Chondrocyte (in vitro differentiated cells): ENCODE data around the gene MAGED1. TPM values are rescaled to one million over a fixed set of nuclear protein-coding genes. Genes with fewer than 3 reads are reported as not detected.

Experiments used
- DNase-seq: peaks from one replicate; pipeline ENCODE4 v3.0.0; 2021; ENCODE audit warnings: mixed read lengths, low spot score
- H3K27ac Mint-ChIP-seq: one replicate; pipeline ENCODE4 v1.8.0; 2021; ENCODE audit warnings: mild to moderate bottlenecking, moderate library complexity, mixed read lengths; ENCODE audit not compliant: unreplicated experiment
- H3K27me3 Mint-ChIP-seq: 2 replicates; pipeline ENCODE4 v1.8.0; 2021; ENCODE audit warnings: low read depth, mixed read lengths
- H3K36me3 Mint-ChIP-seq: 2 replicates; pipeline ENCODE4 v1.8.0; 2021; ENCODE audit warnings: low read depth, mixed read lengths
- H3K4me1 Mint-ChIP-seq: 2 replicates; pipeline ENCODE4 v1.8.0; 2021; ENCODE audit warnings: low read depth, mild to moderate bottlenecking, mixed read lengths
- H3K4me3 Mint-ChIP-seq: one replicate; pipeline ENCODE4 v1.8.0; 2021; ENCODE audit warnings: mild to moderate bottlenecking, moderate library complexity, mixed read lengths; ENCODE audit not compliant: unreplicated experiment
- H3K9me3 Mint-ChIP-seq: 2 replicates; pipeline ENCODE4 v1.8.0; 2021; ENCODE audit warnings: low read depth, mixed read lengths
- long read RNA-seq: library from polyadenylated mRNA; stranded (forward); transcript quantifications from one replicate; pipeline ENCODE4 v2.0.0, GENCODE V29; 2021
- total RNA-seq: library from RNA; stranded (reverse); gene quantifications from 3 replicates; pipeline ENCODE4 v1.2.1, GENCODE V29; 2021
- TF ChIP-seq, protein P1 (sequence below): fragments of 200-600 bp; sonication (generic); IDR thresholded peaks from 2 replicates; pipeline ENCODE4 v1.5.0; 2021; ENCODE audit warnings: antibody characterized with exemption, mild to moderate bottlenecking, moderate library complexity

MAGED1 gene, protein sequence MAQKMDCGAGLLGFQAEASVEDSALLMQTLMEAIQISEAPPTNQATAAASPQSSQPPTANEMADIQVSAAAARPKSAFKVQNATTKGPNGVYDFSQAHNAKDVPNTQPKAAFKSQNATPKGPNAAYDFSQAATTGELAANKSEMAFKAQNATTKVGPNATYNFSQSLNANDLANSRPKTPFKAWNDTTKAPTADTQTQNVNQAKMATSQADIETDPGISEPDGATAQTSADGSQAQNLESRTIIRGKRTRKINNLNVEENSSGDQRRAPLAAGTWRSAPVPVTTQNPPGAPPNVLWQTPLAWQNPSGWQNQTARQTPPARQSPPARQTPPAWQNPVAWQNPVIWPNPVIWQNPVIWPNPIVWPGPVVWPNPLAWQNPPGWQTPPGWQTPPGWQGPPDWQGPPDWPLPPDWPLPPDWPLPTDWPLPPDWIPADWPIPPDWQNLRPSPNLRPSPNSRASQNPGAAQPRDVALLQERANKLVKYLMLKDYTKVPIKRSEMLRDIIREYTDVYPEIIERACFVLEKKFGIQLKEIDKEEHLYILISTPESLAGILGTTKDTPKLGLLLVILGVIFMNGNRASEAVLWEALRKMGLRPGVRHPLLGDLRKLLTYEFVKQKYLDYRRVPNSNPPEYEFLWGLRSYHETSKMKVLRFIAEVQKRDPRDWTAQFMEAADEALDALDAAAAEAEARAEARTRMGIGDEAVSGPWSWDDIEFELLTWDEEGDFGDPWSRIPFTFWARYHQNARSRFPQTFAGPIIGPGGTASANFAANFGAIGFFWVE
- 470 to 669 TPM (median 477 TPM) in 3 replicates for total RNA-seq
- long read RNA-seq, transcript MAGED1-201 (13 exons, 2,747 nt), result major isoform, 855 of 1,109 reads
- long read RNA-seq, transcript MAGED1-204 (13 exons, 2,701 nt), result minor isoform, 24 of 1,109 reads
- long read RNA-seq, partial matches to known transcripts, result 195 of 1,109 reads
- long read RNA-seq, other reads (novel, unspliced or antisense), result 31 of 1,109 reads

DNA sequence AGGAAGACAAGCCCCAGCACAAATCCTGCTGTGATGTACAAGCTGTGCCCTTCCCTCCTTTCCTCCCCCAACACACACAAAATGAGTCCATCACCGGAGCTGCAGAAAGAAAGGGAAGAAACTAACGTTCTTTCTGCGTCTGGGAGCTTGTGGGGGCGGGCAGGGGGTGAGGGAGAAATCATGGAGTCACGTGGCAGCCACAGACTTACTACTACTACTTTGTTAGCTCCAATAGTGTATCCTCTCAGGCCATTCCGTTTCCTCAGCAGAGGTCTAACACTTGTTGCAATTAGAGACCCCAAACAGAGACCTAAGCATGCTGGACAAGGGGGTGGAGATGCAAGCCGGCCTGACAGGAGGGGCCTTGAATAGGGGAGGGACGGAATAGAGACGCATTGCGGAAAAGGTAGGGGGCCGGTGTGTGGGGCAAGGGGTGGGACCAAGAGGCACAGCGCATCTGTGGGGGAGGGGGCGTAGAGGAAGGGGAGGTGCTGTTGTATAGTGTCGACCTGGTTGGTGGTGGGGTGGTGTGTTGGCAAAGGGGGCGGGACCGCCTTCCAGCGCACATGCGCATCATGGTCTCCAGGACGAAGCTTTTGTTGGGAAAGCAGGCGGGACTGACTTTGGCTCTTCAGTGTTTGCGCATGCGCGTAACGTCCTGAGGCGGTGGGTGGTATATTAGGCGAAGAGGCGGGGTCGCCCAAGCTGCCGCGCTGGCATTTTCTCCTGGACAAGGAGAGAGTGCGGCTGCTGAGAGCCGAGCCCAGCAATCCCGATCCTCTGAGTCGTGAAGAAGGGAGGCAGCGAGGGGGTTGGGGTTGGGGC is at the start of gene MAGED1:
Gene MAGED1 (plus strand): TSS at position 703 of the 825 bp plus-strand sequence. CDS start 682 bp downstream, outside the sequence.
- TF ChIP-seq, protein P1, sequence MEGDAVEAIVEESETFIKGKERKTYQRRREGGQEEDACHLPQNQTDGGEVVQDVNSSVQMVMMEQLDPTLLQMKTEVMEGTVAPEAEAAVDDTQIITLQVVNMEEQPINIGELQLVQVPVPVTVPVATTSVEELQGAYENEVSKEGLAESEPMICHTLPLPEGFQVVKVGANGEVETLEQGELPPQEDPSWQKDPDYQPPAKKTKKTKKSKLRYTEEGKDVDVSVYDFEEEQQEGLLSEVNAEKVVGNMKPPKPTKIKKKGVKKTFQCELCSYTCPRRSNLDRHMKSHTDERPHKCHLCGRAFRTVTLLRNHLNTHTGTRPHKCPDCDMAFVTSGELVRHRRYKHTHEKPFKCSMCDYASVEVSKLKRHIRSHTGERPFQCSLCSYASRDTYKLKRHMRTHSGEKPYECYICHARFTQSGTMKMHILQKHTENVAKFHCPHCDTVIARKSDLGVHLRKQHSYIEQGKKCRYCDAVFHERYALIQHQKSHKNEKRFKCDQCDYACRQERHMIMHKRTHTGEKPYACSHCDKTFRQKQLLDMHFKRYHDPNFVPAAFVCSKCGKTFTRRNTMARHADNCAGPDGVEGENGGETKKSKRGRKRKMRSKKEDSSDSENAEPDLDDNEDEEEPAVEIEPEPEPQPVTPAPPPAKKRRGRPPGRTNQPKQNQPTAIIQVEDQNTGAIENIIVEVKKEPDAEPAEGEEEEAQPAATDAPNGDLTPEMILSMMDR, result no peak
- H3K4me3 Mint-ChIP-seq, result peak within 1 kb of the TSS; percentile 99
- H3K27me3 Mint-ChIP-seq, result no peaks in the 10 kb centered on the region
- peak within 1 kb of the TSS; percentile 96 for H3K27ac Mint-ChIP-seq
- H3K36me3 Mint-ChIP-seq, result peaks cover 20% of the 10 kb centered on the region
- peaks cover 46% of the 10 kb centered on the region for H3K4me1 Mint-ChIP-seq
- DNase-seq, result peak; percentile 97
- no peaks in the 10 kb centered on the region for H3K9me3 Mint-ChIP-seq

DNA sequence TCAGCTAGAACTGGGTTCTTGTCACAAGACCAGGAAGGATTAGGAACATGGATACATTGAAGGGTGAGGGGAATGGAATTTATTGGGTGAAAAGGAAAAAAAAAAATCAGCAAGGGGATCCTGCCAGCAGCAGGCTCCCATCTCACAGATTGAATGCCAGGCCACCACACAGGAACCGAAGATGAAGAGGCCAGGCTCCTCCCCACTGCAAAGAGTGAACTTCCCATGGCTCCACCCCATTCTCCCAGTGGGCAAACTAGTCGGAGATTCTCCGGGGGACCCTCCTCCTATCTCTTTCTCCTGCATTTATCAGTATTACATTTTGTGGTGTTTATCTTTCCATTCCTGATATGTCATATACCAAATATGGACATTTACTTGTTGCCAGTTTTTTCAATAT is 46.0 kb upstream of the MAGED1 start:
- H3K27me3 Mint-ChIP-seq, result no peaks in the 10 kb centered on the region
- H3K4me3 Mint-ChIP-seq, result no peak overlapping the region
- H3K4me1 Mint-ChIP-seq, result no peaks in the 10 kb centered on the region
- no peak for DNase-seq
- TF ChIP-seq, protein P1, result no peak
- peaks cover 3% of the 10 kb centered on the region for H3K36me3 Mint-ChIP-seq
- no peak overlapping the region for H3K27ac Mint-ChIP-seq
- H3K9me3 Mint-ChIP-seq, result peaks cover 15% of the 10 kb centered on the region

DNA sequence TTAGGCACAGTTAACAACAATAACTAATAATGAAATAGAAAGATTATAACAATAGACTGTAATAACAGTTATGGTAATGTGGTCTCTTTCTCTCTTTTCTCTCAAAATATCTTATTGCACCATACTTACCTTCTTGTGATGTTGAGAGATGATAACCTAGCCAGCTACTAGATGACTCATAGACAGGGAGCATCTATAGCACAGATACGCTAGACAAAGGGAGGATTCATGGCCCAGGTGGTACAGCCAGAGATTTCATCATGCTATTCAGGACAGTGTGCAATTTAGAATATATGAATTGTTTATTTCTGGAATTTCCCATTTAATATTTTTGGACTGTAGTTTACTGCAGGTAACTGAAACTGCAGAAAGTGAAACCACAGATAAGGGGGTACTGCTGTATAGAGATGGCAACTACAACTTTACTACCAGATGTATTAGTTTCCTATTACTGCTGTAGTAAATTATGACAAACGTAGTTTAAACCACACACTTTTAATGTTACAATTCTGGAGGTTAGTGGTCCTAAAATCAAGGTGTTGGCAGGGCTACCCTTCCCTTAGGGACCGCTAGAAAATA is 41.8 kb upstream of the MAGED1 start:
- H3K36me3 Mint-ChIP-seq, result peaks cover 5% of the 10 kb centered on the region
- no peak overlapping the region for H3K4me3 Mint-ChIP-seq
- no peaks in the 10 kb centered on the region for H3K27me3 Mint-ChIP-seq
- peaks cover 21% of the 10 kb centered on the region for H3K9me3 Mint-ChIP-seq
- DNase-seq, result no peak
- TF ChIP-seq, protein P1, result no peak
- no peak overlapping the region for H3K27ac Mint-ChIP-seq
- no peaks in the 10 kb centered on the region for H3K4me1 Mint-ChIP-seq

DNA sequence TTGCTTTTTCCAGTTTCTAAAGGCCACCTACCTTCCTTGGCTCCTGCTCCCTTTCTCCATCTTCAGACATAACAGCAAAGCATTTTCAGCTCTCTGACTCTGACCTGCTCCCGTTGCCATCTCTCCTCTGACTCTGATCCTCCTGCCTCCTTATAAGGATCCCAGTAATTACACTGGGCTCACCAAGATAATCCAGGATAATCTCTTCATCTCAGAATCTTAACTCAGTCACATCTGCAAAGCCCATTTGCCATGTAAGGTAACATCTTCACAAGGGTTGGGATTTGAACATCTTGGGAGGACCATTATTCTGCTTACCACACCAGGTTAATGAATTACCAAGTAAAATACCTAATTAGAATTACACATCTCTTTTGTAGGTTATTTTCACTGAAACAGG is 41.3 kb upstream of the MAGED1 start:
- no peaks in the 10 kb centered on the region for H3K4me1 Mint-ChIP-seq
- H3K27ac Mint-ChIP-seq, result no peak overlapping the region
- H3K4me3 Mint-ChIP-seq, result no peak overlapping the region
- H3K36me3 Mint-ChIP-seq, result peaks cover 7% of the 10 kb centered on the region
- TF ChIP-seq, protein P1, result no peak
- no peak for DNase-seq
- H3K27me3 Mint-ChIP-seq, result no peaks in the 10 kb centered on the region
- H3K9me3 Mint-ChIP-seq, result peaks cover 25% of the 10 kb centered on the region
